Right lobe of liver (tissue), 6 donors: ENCODE results near the gene SHC3. TPM values are rescaled to one million over a fixed set of nuclear protein-coding genes. Genes with fewer than 3 reads are reported as not detected.

Experiments used
- ATAC-seq, 4 donors: fragments of 200-7000 bp; cut with Tn5 transposase; one replicate each; pipeline ENCODE4 v1.9.1; 2020; ENCODE audit warnings: mild to moderate bottlenecking in 4 of 4, moderate library complexity in 4 of 4
- DNase-seq, 3 donors: peaks; one replicate each; pipeline ENCODE4 v3.0.0-alpha.2; 2020
- H3K27ac ChIP-seq, 3 donors: fragments of 200-600 bp; one replicate each; pipeline ENCODE4 v1.8.0; 2022
- H3K27me3 ChIP-seq, 2 donors: fragments of 200-600 bp; one replicate each; pipeline ENCODE4 v1.8.0; 2022
- H3K36me3 ChIP-seq, 4 donors: fragments of 200-600 bp; sonication (generic) in 1 of 4; one replicate each; pipeline versions ENCODE4 v1.5.1 to v1.8.0; 2017 to 2022; ENCODE audit warnings: control low read depth in 1 of 4
- H3K4me1 ChIP-seq, 4 donors: fragments of 200-600 bp; sonication (generic) in 1 of 4; one replicate each; pipeline versions ENCODE4 v1.5.1 to v1.8.0; 2017 to 2022; ENCODE audit warnings: control low read depth in 1 of 4
- H3K4me3 ChIP-seq, 3 donors: fragments of 200-600 bp; one replicate each; pipeline ENCODE4 v1.8.0; 2022
- H3K9me3 ChIP-seq, 4 donors: fragments of 200-600 bp; sonication (generic) in 1 of 4; one replicate each; pipeline versions ENCODE4 v1.5.1 to v1.8.0; 2017 to 2022; ENCODE audit warnings: control low read depth in 1 of 4
- POLR2A ChIP-seq: fragments of 450-650 bp; IDR thresholded peaks from one replicate; pipeline ENCODE4 v1.6.1; 2017; ENCODE audit warnings: antibody characterized with exemption, mild to moderate bottlenecking
- WGBS: methylation state at CpG from one replicate; pipeline ENCODE4 v1.1.6; 2018; ENCODE audit warnings: low coverage, low lambda C conversion rate; ENCODE audit not compliant: insufficient coverage; ENCODE audit errors: missing lambda C conversion rate; 5-methylcytosine and 5-hydroxymethylcytosine counted together
- intact Hi-C, 2 donors: fragments of 100-400 bp; cut with DNase I; formaldehyde crosslinking; loops; one replicate each; pipeline versions ENCODE4 v1.11.2 to v1.14.1; 2022
- total RNA-seq, 6 experiments: library from RNA; depleted of rRNA in 2 of 6; stranded (reverse); fragments of >200 nt in 2 of 6; fragmentation: NEBNext Ultra II Directional in 3 of 6; extraction: Animal tissue kit (Norgen Biotek cat#: 25700) in 3 of 6; gene quantifications; one replicate each; pipeline versions ENCODE4 v1.1.0 to v1.2.4, GENCODE V29; 2016 to 2023
- TF ChIP-seq, protein P1 (sequence below), 4 donors: fragments of 200-600 bp in 3 of 4; fragments of 450-650 bp in 1 of 4; IDR thresholded peaks; one replicate each; pipeline versions ENCODE4 v1.5.1 to v1.8.0; 2016 to 2022; ENCODE audit warnings: antibody characterized with exemption in 4 of 4, mild to moderate bottlenecking in 2 of 4
- donor health status: DM: no; HTN: yes; CAD: no.
- donor health status: DM: no; HTN: no; CAD: no.
- donor health status: DM: no; HTN: no; CAD: no.
- donor health status: DM: no; HTN: yes; CAD: no.
- donor health status: DM: no; HTN: yes; CAD: no.

The SHC3 gene
- total RNA-seq, 6 experiments from 2014 or later, result 0.05 to 0.35 (median 0.17) TPM

DNA sequence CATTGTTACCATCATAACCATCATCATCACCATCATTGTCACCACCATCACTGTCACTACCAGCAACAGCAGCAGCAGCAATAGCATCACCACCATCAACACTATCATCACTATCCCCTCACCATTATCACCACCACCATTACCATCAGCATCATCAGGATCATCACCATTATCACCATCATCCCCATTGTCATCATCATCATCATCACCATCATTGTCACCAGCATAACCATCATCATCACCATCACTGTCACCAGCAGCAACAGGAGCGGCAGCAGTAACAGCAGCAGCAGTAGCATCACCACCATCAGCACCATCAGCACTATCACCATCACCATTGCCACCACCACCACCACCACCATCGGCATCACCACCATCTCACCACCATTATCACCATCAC lies 139.0 kb downstream of the SHC3 start:
- intact Hi-C loops, result no loop called here
- Histone ChIP-seq H3K36me3 (no peaks in the 10 kb centered on the region), H3K27ac (no peak overlapping the region), H3K4me3 (no peak overlapping the region), H3K4me1 (no peaks in the 10 kb centered on the region), H3K9me3 (no peaks in the 10 kb centered on the region), H3K27me3 (no peaks in the 10 kb centered on the region)
- no peak for ATAC-seq
- DNase-seq, result no peak
- TF ChIP-seq POLR2A, result no peak
- TF ChIP-seq, protein P1, sequence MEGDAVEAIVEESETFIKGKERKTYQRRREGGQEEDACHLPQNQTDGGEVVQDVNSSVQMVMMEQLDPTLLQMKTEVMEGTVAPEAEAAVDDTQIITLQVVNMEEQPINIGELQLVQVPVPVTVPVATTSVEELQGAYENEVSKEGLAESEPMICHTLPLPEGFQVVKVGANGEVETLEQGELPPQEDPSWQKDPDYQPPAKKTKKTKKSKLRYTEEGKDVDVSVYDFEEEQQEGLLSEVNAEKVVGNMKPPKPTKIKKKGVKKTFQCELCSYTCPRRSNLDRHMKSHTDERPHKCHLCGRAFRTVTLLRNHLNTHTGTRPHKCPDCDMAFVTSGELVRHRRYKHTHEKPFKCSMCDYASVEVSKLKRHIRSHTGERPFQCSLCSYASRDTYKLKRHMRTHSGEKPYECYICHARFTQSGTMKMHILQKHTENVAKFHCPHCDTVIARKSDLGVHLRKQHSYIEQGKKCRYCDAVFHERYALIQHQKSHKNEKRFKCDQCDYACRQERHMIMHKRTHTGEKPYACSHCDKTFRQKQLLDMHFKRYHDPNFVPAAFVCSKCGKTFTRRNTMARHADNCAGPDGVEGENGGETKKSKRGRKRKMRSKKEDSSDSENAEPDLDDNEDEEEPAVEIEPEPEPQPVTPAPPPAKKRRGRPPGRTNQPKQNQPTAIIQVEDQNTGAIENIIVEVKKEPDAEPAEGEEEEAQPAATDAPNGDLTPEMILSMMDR (IDR thresholded peaks at IDR 0.05), result no peak
- WGBS, result 88% methylated on average over 2 of the region's 2 CpGs

DNA sequence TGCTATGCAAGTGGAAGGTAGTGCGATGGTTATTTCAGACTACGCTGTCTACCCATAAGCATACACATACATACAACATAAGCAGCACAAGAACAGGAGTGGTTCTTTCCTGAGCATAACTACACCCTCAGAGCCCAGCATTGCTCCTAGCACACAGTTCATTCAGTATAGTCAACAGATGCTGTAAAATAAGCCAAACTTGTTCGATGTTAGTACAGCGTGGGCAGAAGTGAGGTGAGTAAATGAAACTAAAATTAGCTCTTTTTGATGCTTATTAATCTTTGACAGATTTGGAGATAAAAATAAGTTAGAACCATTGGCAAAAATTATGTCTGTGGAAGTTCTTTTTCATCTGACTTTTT lies 139.5 kb downstream of the SHC3 start:
- no peaks in the 10 kb centered on the region for H3K9me3 ChIP-seq
- H3K36me3 ChIP-seq, result no peaks in the 10 kb centered on the region
- no peaks in the 10 kb centered on the region for H3K4me1 ChIP-seq
- DNase-seq (no peak), ATAC-seq (no peak)
- intact Hi-C loops, result no loop called here
- no peak overlapping the region for H3K27ac ChIP-seq
- H3K27me3 ChIP-seq, result no peaks in the 10 kb centered on the region
- TF ChIP-seq POLR2A, result no peak
- TF ChIP-seq, protein P1 (IDR thresholded peaks at IDR 0.05), result no peak
- 86% methylated on average over 2 of the region's 4 CpGs for WGBS
- no peak overlapping the region for H3K4me3 ChIP-seq

DNA sequence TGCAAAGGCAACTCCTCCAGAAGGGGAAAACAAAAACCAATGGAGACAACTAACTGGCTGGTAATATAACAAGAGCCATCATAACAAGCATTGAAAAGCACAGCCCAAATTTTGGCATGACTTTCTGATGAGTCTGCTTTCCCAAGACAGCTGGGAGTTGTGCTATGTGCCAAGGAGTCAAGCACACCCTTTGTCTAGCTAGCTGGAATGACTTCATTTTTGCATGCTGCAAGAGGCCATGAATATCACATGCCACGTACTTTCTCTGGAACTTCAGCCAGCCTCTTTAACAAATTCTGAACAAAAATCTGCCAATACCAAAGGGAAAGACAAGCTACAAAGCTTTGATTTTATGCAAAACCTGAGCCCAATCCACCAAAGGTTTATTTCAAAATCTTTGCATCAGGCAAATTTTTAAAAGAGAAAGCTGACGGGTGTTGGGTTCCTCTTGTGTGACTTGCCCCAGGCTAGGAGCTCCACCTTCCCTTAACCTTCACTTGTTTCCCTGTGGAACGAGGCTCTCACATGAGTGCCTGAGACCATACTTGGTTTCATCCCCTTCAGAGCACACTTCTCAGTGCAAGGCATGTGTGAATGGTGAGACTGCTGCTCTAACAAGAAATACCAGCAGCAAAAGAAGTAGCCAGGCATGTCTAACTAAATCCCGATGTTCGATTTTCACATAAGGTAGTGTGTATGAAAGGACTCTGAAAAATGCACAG lies 140.1 kb downstream of the SHC3 start:
- Histone ChIP-seq H3K9me3 (no peaks in the 10 kb centered on the region), H3K27me3 (no peaks in the 10 kb centered on the region), H3K36me3 (no peaks in the 10 kb centered on the region), H3K27ac (no peak overlapping the region), H3K4me1 (no peaks in the 10 kb centered on the region), H3K4me3 (no peak overlapping the region)
- intact Hi-C loops, result no loop called here
- WGBS, result 55% methylated on average over 5 of the region's 5 CpGs
- no peak for DNase-seq
- TF ChIP-seq POLR2A, result no peak
- TF ChIP-seq, protein P1 (IDR thresholded peaks at IDR 0.05), result no peak
- no peak for ATAC-seq

DNA sequence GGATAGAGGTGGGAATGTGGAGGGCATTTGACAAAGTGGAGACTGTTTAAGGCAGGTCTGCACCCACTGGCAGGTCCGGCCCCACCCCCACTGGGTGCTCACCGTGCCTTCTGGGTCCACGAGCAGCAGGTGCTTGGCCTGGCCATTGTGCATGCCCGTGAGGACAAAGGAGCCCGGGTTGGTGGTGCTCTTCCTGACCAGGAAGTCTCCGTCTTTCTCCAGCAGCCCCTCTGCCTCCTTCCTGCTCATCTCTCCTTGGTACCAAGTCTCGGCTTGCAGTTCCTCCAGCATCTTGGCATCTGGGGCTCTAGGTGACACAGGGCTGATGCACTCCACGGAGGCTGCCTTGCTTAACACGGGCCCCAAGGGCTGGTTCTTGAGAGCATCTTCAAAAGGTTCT lies 140.7 kb downstream of the SHC3 start:
- TF ChIP-seq, protein P1 (IDR thresholded peaks at IDR 0.05), result no peak
- no peak for TF ChIP-seq POLR2A
- Histone ChIP-seq H3K27me3 (no peaks in the 10 kb centered on the region), H3K27ac (no peak overlapping the region), H3K4me3 (no peak overlapping the region), H3K9me3 (no peaks in the 10 kb centered on the region), H3K4me1 (no peaks in the 10 kb centered on the region), H3K36me3 (no peaks in the 10 kb centered on the region)
- ATAC-seq (no peak), DNase-seq (no peak)
- WGBS, result 50% methylated on average over 3 of the region's 9 CpGs
- intact Hi-C loops, result no loop called here
